HG03469 (cell line): ENCODE results near the gene USP36.
"Not testable (repeated sequence)": the region's sequence is repeated elsewhere in the genome, so short reads cannot be mapped to it uniquely, and the experiment has no call there.

Experiments used
- ATAC-seq: cut with Tn5 transposase; IDR thresholded peaks from one replicate; pipeline ENCODE4 v1.9.1; 2021; ENCODE audit warnings: mild to moderate bottlenecking, moderate library complexity, moderate number of reproducible peaks; ENCODE audit not compliant: unreplicated experiment

USP36 gene

DNA sequence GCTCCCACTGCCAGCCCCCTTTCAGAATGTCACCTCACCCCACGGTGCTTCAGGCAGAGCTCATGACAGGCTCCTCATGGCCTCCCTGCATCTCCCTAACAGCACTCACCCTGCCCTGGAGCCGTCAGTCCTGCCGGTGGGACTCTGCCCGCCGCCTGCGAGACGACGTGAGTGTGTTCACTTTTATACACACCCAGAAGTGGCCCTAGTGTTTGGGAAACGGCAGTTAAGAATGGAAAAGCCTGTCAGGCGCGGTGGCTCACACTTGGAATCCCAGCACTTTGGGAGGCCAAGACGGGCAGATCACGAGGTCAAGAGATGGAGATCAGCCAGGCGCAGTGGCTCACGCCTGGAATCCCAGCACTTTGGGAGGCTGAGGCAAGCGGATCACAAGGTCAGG, 46.2 kb downstream of the USP36 start:
- no peak for ATAC-seq

- ATAC-seq: no peak
Observed at GRCh38 chr17:78793968-78794367, 46.6 kb downstream of the USP36 start.

- ATAC-seq: no peak
Observed at GRCh38 chr17:78793415-78793814, 47.2 kb downstream of the USP36 start.

- no peak for ATAC-seq
Observed at GRCh38 chr17:78791840-78792709, 48.5 kb downstream of the USP36 start.

- ATAC-seq: no peak
Observed at GRCh38 chr17:78790552-78790951, 50.1 kb downstream of the USP36 start.

DNA sequence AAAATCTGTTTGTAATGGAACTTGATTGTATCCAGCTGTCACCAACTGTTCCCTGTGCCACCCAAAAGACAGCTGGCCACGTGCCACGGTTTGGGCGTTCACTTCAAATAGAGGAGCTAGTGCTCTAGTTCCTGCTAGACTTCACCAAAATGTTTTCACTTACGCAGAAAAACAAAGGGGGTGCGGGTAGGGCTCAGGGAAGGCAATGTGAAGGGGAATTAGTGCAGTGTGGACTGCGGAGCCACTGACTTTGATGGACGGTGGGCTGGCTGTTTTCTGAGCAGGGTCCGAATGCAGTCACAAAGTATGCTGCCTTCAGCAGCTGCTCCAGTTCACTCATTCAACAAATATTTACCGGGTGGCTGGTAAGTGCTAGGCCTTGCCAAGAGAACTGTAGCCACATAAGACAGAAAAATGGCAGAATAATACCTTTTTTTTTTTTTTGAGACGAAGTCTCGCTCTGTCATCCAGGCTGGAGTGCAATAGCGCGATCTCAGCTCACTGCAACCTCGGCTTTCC, 50.9 kb downstream of the USP36 start:
- no peak for ATAC-seq

GRCh38 chr17:78789149-78789662, 51.4 kb downstream of the USP36 start:
- ATAC-seq: no peak

GRCh38 chr17:78788451-78788850, 52.2 kb downstream of the USP36 start:
- ATAC-seq: no peak

- ATAC-seq: no peak
Observed at GRCh38 chr17:78787444-78787843, 53.2 kb downstream of the USP36 start.

- no peak for ATAC-seq
Observed at GRCh38 chr17:78785663-78786057, 55.0 kb downstream of the USP36 start.

DNA sequence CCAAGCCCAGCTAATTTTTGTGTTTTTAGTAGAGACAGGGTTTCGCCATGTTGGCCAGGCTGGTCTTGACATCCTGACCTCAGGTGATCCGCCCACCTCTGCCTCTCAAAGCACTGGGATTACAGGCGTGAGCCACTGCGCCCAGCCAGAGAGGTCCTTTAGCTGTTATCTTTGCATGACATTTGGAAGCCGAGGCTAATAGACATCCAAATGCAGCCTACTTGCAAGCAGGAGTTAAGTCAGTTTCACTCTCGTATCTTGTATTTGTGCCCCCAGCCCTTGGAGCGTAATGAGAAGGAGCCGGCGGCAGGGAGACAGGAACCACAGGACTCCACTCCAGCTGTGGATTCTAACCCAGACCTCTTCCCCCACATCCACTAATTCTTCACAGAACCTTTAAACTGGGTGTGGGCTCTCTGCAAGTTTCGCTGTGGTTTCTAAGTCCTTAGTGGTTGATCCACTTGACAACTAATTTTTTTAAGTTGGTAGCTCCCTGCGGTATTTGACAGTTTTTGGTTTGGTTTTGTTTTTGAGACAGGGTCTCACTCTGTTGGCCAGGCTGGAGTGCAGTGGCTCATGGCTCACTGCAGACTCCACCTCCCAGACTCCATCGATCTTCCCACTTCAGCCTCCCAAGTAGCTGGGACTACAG, 55.5 kb downstream of the USP36 start:
- ATAC-seq: no peak

GRCh38 chr17:78784352-78784751, 56.3 kb downstream of the USP36 start:
- no peak for ATAC-seq

DNA sequence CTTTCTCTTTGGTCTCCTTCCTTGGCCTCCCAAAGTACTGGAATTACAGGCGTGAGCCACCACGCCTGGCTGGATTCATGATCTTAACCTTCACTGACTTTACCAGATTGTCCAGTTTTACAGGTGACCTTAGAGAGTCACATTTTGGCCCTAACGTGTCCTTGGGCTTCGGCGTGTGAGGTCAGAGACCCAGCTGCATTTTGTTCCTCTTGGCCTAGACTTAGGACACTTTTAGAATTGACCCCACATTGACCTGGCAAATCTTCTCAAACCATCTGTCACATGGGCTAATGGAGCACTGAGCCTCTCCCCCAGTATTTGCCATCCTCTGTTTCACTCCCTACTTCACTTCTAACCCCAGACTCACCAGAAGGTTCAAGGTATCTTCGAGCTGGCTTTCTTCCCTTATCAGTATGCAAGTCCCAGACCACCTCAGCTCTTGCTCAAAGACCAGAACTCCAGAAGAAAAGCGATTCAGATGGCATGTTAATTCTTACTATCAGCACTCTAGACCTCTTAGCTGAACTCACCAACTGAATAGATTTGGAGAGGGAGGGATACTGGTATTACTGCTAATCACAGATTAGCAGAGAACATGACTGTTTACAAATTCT, 56.8 kb downstream of the USP36 start:
- ATAC-seq: no peak

DNA sequence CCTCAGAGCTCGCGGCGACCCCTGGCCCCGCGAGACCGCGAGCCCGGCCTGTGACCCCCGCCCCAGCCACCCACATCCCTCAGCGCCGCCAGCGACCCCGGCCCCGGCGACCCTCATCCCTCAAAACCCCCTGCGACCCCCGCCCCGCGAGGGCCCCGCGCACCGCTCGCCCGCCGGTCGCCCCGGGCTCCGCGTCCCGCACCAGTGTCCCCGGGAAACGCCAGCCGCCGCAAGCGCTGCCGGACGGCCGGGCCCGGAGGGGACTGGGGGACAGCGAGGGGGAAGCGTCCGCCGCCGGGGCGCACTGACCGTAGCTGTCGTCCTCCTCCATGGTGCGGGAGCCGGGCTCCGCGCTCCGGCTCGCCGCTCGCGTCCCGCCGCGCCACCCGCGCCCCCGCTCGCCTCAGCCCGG, 58.7 kb downstream of the USP36 start, which contains the start of gene CYTH1:
TSS of gene CYTH1 (minus strand) at position 381 of the 412 bp plus-strand sequence. CDS start at position 331, 50 bp downstream.
- ATAC-seq: peak; percentile 6

DNA sequence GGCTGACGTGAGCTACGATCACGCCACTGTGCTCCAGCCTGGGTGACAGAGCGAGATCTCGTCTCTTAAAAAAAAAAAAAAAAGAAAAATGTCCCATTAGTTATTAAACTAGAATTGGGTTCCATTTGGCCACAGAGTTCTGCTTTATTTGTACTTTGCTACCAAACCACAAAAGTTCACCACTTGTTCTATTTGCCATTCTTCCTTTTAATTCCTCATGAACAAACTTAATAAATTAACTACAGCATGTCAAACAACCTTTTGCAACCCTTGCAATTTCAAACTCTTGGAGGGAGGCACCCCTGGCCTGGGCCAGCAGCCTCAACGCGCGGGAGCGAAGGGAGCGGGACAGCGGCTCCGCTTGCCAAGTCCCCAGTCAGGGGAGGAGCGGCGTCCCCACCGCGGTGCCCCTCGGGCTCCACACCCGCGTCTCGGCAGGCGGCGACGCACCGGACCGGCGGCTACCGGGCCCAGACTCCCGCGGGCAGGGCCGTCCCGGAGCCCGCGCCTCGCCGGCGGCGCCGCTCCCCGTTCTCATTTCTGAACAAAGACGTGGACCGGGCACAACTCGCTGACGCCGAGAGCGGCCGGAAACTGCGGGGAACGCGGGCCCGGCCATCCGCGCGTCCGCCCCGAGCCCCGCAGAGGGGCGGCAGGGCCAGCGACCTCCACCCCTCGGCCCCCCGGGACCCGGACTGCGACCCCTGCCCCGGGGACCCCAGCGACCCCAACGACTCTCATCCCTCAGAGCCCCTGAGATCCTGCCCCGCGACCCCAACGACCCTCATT, 59.3 kb downstream of the USP36 start:
- ATAC-seq: no peak

- ATAC-seq: no peak
Observed at GRCh38 chr17:78780335-78780734, 60.3 kb downstream of the USP36 start.

DNA sequence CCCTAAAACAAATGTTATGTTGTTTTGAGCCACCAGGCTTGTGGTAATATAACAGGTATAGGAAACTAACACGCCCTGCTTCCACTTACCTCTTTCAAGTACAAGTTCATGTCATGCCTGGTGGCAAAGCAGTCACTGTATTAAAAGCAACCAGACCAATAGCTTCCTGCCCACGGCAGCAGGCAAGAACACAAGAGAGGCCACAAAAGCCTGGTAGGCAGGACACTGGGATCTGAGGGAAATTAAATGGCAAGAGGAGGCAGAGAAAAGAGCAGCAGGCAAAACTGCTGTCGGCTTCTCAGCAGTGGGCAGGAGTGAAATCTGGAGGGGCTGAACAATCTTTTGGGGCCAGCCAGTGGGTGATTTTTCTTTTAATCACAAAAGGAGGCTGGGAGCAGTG, 60.8 kb downstream of the USP36 start:
- no peak for ATAC-seq

- ATAC-seq: not testable (repeated sequence)
Observed at GRCh38 chr17:78779286-78779651, 61.3 kb downstream of the USP36 start.

- ATAC-seq: no peak
Observed at GRCh38 chr17:78777881-78778280, 62.7 kb downstream of the USP36 start.

GRCh38 chr17:78774956-78775571, 65.5 kb downstream of the USP36 start:
- ATAC-seq: no peak
